ENCODE data around the gene IFT20. TPM values are rescaled to one million over a fixed set of nuclear protein-coding genes. Genes with fewer than 3 reads are reported as not detected.
"Not testable (repeated sequence)": the region's sequence is repeated elsewhere in the genome, so short reads cannot be mapped to it uniquely, and the experiment has no call there.

IFT20 gene
- total RNA-seq, 1 donor from 2014 or later: 25.9 TPM

DNA sequence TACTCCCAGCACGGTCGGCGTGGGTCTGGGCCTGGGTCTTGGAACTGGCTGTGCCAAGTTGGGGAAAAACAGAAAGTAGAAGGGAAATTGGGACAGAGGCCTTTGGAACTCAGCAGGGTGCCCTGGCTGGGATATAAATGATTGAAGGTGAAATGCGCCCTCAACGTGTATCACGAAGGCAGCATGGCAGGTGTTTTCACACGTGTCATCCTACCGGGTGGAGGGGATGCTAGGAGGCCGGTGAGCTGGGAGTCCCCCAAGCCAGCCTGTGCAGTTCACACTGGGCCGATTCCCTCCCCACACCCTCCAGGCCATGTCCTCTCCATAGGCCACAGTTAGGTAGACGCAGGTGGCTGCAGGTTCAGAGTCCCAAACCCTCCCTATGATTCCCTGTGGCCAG is 6.2 kb upstream of the IFT20 start:
- POLR2A ChIA-PET: no interaction called here
- Mint-ChIP-seq H3K27ac (no peak overlapping the region), H3K36me3 (ENCODE audit: low read depth) (peaks cover 61% of the 10 kb centered on the region), H3K9me3 (no peaks in the 10 kb centered on the region), H3K4me3 (no peak overlapping the region), H3K4me1 (peaks cover 16% of the 10 kb centered on the region), H3K27me3 (no peaks in the 10 kb centered on the region)
- no peak for DNase-seq
- no peak for ATAC-seq (ENCODE audit: low read depth)
- TF ChIP-seq, protein P1, sequence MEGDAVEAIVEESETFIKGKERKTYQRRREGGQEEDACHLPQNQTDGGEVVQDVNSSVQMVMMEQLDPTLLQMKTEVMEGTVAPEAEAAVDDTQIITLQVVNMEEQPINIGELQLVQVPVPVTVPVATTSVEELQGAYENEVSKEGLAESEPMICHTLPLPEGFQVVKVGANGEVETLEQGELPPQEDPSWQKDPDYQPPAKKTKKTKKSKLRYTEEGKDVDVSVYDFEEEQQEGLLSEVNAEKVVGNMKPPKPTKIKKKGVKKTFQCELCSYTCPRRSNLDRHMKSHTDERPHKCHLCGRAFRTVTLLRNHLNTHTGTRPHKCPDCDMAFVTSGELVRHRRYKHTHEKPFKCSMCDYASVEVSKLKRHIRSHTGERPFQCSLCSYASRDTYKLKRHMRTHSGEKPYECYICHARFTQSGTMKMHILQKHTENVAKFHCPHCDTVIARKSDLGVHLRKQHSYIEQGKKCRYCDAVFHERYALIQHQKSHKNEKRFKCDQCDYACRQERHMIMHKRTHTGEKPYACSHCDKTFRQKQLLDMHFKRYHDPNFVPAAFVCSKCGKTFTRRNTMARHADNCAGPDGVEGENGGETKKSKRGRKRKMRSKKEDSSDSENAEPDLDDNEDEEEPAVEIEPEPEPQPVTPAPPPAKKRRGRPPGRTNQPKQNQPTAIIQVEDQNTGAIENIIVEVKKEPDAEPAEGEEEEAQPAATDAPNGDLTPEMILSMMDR (IDR thresholded peaks at IDR 0.05): no peak
- CTCF ChIA-PET: no interaction called here
- intact Hi-C loops (cut with micrococcal nuclease): no loop called here

DNA sequence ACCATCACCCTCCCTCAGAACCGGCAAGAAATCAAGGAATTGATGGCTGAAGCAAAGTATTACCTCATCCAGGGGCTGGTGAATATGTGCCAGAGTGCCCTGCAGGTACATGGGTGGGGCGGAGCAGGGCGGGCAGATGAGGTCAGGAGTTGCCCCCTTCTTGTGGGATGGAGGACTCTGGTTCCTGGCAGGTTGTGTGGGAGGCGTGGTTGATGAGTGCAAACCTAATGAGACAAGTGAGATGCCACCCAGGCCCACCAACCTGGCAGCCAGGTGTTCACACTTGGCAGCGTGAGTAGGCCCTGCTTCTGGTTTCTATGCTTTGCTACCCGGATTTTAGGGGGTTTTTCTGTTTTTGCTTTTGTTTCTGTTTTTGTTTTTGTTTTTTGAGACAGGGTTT is 5.1 kb upstream of the IFT20 start:
- Mint-ChIP-seq H3K27me3 (no peaks in the 10 kb centered on the region), H3K4me1 (peaks cover 23% of the 10 kb centered on the region)

DNA sequence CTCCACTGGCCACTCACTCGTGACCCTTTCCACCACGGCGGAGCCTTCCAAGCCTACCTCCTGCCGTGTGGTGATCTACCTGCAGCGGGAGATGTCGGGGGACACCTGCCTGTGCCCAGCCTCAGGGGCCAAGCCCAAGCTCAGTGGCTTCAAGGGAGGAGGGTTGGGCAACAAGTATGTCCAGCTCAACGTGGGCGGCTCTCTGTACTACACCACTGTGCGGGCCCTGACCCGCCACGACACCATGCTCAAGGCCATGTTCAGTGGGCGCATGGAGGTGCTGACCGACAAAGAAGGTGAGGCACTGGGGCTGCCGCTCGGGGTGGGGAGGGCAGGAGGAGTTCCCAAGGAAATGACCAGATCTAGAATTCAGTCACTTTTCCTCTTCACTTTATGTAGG is 4.2 kb upstream of the IFT20 start:
- H3K9me3 Mint-ChIP-seq: no peaks in the 10 kb centered on the region
- DNase-seq (no peak), ATAC-seq (ENCODE audit: low read depth) (no peak)
- peaks cover 30% of the 10 kb centered on the region for H3K4me1 Mint-ChIP-seq
- no peaks in the 10 kb centered on the region for H3K27me3 Mint-ChIP-seq
- TF ChIP-seq, protein P1 (IDR thresholded peaks at IDR 0.05): no peak
- ChIA-PET POLR2A (interaction anchor here (0.6 kb wide), 1 partner anchor 42 kb away, joined by 5 read pairs; no protein-coding TSS in a partner anchor), CTCF (no interaction called here)
- no peak overlapping the region for H3K4me3 Mint-ChIP-seq
- no peak overlapping the region for H3K27ac Mint-ChIP-seq
- peaks cover 48% of the 10 kb centered on the region for H3K36me3 Mint-ChIP-seq (ENCODE audit: low read depth)
- intact Hi-C loops (cut with micrococcal nuclease): no loop called here

More for the DNA sequence above, 5.1 kb upstream of the IFT20 start:
- H3K4me3 Mint-ChIP-seq: no peak overlapping the region
- no peaks in the 10 kb centered on the region for H3K9me3 Mint-ChIP-seq
- ATAC-seq (ENCODE audit: low read depth) (no peak), DNase-seq (no peak)
- ChIA-PET POLR2A (no interaction called here), CTCF (no interaction called here)
- TF ChIP-seq, protein P1 (IDR thresholded peaks at IDR 0.05): no peak
- intact Hi-C loops (cut with micrococcal nuclease): no loop called here
- peaks cover 53% of the 10 kb centered on the region for H3K36me3 Mint-ChIP-seq (ENCODE audit: low read depth)
- no peak overlapping the region for H3K27ac Mint-ChIP-seq

DNA sequence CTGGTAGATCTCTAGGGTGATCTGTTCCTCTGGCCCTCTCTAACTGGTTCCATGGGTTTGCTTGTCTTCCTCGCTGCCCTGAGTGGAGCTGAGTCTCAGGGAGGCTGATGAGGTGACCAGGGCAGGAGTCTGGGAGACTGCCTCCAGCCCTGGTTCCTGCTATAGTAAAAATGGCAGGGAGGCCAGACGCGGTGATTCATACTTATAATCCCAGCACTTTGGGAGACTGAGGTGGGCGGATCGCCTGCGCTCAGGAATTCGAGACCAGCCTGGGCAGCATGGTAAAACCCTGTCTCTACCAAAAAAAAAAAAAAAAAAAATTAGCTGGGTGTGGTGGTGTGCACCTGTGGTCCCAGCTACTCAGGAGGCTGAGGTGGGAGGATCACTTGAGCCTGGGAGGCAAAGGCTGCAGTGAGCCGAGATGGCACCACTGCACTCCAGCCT is 3.5 kb upstream of the IFT20 start:
- H3K4me3 Mint-ChIP-seq; POLR2A ChIA-PET; H3K9me3 Mint-ChIP-seq; ATAC-seq (ENCODE audit: low read depth); DNase-seq; H3K27me3 Mint-ChIP-seq; CTCF ChIA-PET; intact Hi-C loops (cut with micrococcal nuclease); H3K27ac Mint-ChIP-seq: not testable (repeated sequence)
- H3K4me1 Mint-ChIP-seq: peaks cover 36% of the 10 kb centered on the region
- peaks cover 41% of the 10 kb centered on the region for H3K36me3 Mint-ChIP-seq (ENCODE audit: low read depth)

DNA sequence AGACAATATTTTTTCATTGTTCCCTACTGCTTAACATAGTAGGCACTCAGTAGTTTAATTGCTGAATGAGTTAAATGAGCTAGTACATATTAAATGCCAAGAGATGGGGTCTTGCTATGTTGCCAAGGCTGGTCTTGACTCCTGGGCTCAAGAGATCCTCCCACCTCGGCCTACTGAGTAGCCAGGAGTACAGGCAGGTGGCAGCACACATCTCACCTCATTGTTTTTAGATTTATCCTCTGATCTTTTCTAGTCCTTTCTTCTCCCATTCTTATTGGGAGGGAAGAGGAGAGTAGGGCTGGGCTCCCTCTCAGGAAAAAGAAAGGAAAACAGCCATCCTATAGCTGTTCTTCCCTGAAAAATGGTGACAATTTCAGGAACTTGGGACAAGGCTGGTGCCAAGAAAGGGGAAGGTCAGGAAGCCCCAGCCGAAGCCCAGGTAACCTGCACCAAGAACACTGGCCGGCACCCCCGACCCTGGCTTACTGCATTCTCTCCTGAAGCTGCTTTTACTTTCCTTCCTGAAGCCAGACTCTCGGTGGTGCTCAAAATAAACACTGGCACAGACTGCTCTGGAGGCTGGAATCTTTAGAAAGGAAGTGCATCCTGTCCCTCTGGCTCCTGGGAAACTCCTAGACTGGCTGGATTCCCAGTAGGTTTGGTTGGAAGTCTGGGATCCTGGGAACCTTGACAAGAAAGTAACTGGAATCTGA is 2.9 kb upstream of the IFT20 start:
- H3K36me3 Mint-ChIP-seq (ENCODE audit: low read depth): peaks cover 38% of the 10 kb centered on the region
- TF ChIP-seq, protein P1 (IDR thresholded peaks at IDR 0.05): no peak
- ChIA-PET POLR2A (interaction anchor here (0.8 kb wide), 1 partner anchor 19 kb away, joined by 3 read pairs; the partner anchor contains the start of gene POLDIP2), CTCF (no interaction called here)
- H3K27ac Mint-ChIP-seq: no peak overlapping the region
- H3K27me3 Mint-ChIP-seq: no peaks in the 10 kb centered on the region
- H3K9me3 Mint-ChIP-seq: no peaks in the 10 kb centered on the region
- peaks cover 37% of the 10 kb centered on the region for H3K4me1 Mint-ChIP-seq
- DNase-seq: no peak
- intact Hi-C loops (cut with micrococcal nuclease): no loop called here
- ATAC-seq (ENCODE audit: low read depth): no peak
- H3K4me3 Mint-ChIP-seq: no peak overlapping the region

Data from activated B cell treated with CpG ODN at 0.5 μM for 24 hours (primary cell).